Fibroblast of lung (primary cell): ENCODE data around the gene ZNF581.

Experiments
- EZH2 ChIP-seq: IDR thresholded peaks from 2 replicates; pipeline ENCODE4 v1.5.1; 2012; ENCODE audit warnings: low read length, control low read depth, mild to moderate bottlenecking; ENCODE audit errors: missing control alignments
- TF ChIP-seq, protein P1 (sequence below), 2 donors: IDR thresholded peaks in 1 of 2; conservative IDR thresholded peaks in 1 of 2; 1 replicate in 1 of 2; 2 replicates in 1 of 2; pipeline ENCODE4 v1.5.1; 2011 to 2012; ENCODE audit warnings: low read length in 2 of 2, control low read depth in 1 of 2, inconsistent platforms in 1 of 2, low read depth in 1 of 2, mild to moderate bottlenecking in 1 of 2

GRCh38 chr19:55622242-55622969 is 21.0 kb upstream of the ZNF581 start:
- TF ChIP-seq, protein P1, sequence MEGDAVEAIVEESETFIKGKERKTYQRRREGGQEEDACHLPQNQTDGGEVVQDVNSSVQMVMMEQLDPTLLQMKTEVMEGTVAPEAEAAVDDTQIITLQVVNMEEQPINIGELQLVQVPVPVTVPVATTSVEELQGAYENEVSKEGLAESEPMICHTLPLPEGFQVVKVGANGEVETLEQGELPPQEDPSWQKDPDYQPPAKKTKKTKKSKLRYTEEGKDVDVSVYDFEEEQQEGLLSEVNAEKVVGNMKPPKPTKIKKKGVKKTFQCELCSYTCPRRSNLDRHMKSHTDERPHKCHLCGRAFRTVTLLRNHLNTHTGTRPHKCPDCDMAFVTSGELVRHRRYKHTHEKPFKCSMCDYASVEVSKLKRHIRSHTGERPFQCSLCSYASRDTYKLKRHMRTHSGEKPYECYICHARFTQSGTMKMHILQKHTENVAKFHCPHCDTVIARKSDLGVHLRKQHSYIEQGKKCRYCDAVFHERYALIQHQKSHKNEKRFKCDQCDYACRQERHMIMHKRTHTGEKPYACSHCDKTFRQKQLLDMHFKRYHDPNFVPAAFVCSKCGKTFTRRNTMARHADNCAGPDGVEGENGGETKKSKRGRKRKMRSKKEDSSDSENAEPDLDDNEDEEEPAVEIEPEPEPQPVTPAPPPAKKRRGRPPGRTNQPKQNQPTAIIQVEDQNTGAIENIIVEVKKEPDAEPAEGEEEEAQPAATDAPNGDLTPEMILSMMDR (conservative IDR thresholded peaks at IDR 0.05 in 1 of 2, IDR thresholded peaks at IDR 0.05 in 1 of 2; ENCODE audit: low read depth in 1 of 2, low read length in 2 of 2), result no peak
- TF ChIP-seq EZH2, result no peak
